ENCODE data around the gene TBC1D10A. TPM values are rescaled to one million over a fixed set of nuclear protein-coding genes. Genes with fewer than 3 reads are reported as not detected.

Gene TBC1D10A
- total RNA-seq, 1 donor from 2014 or later, result 32.7 TPM

DNA sequence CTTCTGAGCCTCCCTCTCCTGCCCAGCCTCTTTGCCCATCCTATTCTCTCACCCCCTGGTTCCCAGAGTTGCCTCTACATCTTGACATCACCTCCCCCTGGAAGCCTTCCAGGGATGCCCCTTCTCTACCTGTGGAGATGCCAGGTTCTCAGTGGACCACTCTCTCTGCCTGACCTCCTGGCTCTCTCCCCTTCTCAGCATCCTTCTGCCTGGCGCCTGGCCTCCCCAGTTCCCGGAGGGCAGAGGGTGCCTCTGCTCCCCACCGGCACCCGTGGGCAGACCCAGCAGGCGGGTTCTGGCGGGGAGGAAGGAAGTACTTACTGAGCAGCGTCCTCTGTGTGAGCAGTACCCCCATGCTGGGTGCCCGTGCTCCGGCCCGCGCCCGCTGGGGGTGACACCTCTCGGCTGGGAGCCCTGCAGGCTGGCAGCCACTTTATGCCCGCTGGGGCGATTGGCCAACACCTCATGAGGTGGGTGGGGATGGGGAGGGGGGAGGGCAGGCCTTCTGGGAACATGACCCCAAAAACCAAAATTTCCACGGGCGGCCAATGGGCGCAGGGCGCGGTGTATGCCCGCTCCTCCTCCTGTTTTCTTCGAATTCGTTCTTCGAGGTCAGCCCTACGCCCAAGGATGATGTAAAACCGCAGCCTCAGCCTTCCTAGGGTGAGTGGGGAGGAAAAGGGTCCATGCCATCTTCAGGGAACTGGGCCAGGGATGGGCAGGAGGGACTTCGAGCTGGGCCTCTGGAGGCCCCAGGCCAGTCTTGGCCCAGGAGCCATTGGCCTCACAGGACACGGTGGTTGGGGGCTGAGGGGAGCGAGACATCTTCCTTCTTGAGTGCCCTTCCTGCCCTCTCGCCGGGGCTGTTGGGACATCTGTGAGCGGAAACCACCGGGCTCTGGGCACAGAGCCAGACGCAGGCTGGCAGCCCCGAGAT lies 60.0 kb downstream of the TBC1D10A start, which contains the start of gene OSM:
OSM (minus strand) TSS at position 407 of the 937 bp plus-strand sequence; CDS start at position 355, 52 bp downstream.
- DNase-seq (ENCODE audit: low read depth) (no peak), FAIRE-seq (no peak)
- Histone ChIP-seq H3K27ac (ENCODE audit: low read depth, low read length) (no peak within 1 kb of the TSS), H4K20me1 (ENCODE audit: insufficient read depth, low read length) (no peaks in the 10 kb centered on the region), H3K4me2 (ENCODE audit: low read length) (no peak within 1 kb of the TSS), H3K4me3 (ENCODE audit: insufficient read depth, low read depth, low read length) (no peak within 1 kb of the TSS), H3K36me3 (ENCODE audit: insufficient read depth, low read length) (no peaks in the 10 kb centered on the region), H3K79me2 (ENCODE audit: insufficient read depth, low read length) (no peaks in the 10 kb centered on the region), H3K4me1 (ENCODE audit: insufficient read depth, low read length) (peaks cover 10% of the 10 kb centered on the region), H2AFZ (ENCODE audit: low read depth, low read length) (no peak within 1 kb of the TSS), H3K9ac (ENCODE audit: low read length) (no peak within 1 kb of the TSS), H3K9me3 (ENCODE audit: insufficient read depth, low read depth, low read length) (no peaks in the 10 kb centered on the region), H3K27me3 (ENCODE audit: insufficient read depth, low read length) (no peaks in the 10 kb centered on the region)
- Mint-ChIP-seq H3K27me3 (ENCODE audit: low read depth, unreplicated experiment) (peaks cover 3% of the 10 kb centered on the region), H3K27ac (ENCODE audit: unreplicated experiment) (no peak within 1 kb of the TSS), H3K4me1 (ENCODE audit: low read depth, unreplicated experiment) (peaks cover 8% of the 10 kb centered on the region), H3K9me3 (ENCODE audit: unreplicated experiment) (no peaks in the 10 kb centered on the region), H3K36me3 (ENCODE audit: low read depth, unreplicated experiment) (no peaks in the 10 kb centered on the region), H3K4me3 (ENCODE audit: unreplicated experiment) (no peak within 1 kb of the TSS)
- no peak for TF ChIP-seq EZH2 (IDR thresholded peaks at IDR 0.05; ENCODE audit: insufficient read depth, low read length)
- TF ChIP-seq, protein P1, sequence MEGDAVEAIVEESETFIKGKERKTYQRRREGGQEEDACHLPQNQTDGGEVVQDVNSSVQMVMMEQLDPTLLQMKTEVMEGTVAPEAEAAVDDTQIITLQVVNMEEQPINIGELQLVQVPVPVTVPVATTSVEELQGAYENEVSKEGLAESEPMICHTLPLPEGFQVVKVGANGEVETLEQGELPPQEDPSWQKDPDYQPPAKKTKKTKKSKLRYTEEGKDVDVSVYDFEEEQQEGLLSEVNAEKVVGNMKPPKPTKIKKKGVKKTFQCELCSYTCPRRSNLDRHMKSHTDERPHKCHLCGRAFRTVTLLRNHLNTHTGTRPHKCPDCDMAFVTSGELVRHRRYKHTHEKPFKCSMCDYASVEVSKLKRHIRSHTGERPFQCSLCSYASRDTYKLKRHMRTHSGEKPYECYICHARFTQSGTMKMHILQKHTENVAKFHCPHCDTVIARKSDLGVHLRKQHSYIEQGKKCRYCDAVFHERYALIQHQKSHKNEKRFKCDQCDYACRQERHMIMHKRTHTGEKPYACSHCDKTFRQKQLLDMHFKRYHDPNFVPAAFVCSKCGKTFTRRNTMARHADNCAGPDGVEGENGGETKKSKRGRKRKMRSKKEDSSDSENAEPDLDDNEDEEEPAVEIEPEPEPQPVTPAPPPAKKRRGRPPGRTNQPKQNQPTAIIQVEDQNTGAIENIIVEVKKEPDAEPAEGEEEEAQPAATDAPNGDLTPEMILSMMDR (IDR thresholded peaks at IDR 0.05; ENCODE audit: insufficient read depth, low read depth, low read length), result no peak

GRCh38 chr22:30265823-30266444 lies 60.8 kb downstream of the TBC1D10A start:
- Histone ChIP-seq H3K27me3 (ENCODE audit: insufficient read depth, low read length) (no peaks in the 10 kb centered on the region), H4K20me1 (ENCODE audit: insufficient read depth, low read length) (no peaks in the 10 kb centered on the region), H3K4me2 (ENCODE audit: low read length) (no peak overlapping the region), H3K36me3 (ENCODE audit: insufficient read depth, low read length) (no peaks in the 10 kb centered on the region), H3K9ac (ENCODE audit: low read length) (no peak overlapping the region), H3K4me1 (ENCODE audit: insufficient read depth, low read length) (peaks cover 7% of the 10 kb centered on the region), H2AFZ (ENCODE audit: low read depth, low read length) (no peak overlapping the region), H3K9me3 (ENCODE audit: insufficient read depth, low read depth, low read length) (no peaks in the 10 kb centered on the region), H3K4me3 (ENCODE audit: insufficient read depth, low read depth, low read length) (no peak overlapping the region), H3K27ac (ENCODE audit: low read depth, low read length) (no peak overlapping the region), H3K79me2 (ENCODE audit: insufficient read depth, low read length) (no peaks in the 10 kb centered on the region)
- Mint-ChIP-seq H3K27me3 (ENCODE audit: low read depth, unreplicated experiment) (peaks cover 3% of the 10 kb centered on the region), H3K4me1 (ENCODE audit: low read depth, unreplicated experiment) (peaks cover 12% of the 10 kb centered on the region), H3K4me3 (ENCODE audit: unreplicated experiment) (no peak overlapping the region), H3K27ac (ENCODE audit: unreplicated experiment) (no peak overlapping the region), H3K36me3 (ENCODE audit: low read depth, unreplicated experiment) (no peaks in the 10 kb centered on the region), H3K9me3 (ENCODE audit: unreplicated experiment) (no peaks in the 10 kb centered on the region)
- TF ChIP-seq, protein P1 (IDR thresholded peaks at IDR 0.05; ENCODE audit: insufficient read depth, low read depth, low read length), result no peak
- no peak for TF ChIP-seq EZH2 (IDR thresholded peaks at IDR 0.05; ENCODE audit: insufficient read depth, low read length)
- FAIRE-seq (no peak), DNase-seq (ENCODE audit: low read depth) (no peak)

Measured in astrocyte (in vitro differentiated cells and primary cell).